PC-3 (cell line): ENCODE data around the gene GNAI2. TPM values are rescaled to one million over a fixed set of nuclear protein-coding genes. Genes with fewer than 3 reads are reported as not detected.

Experiments used
- ATAC-seq: fragments of 200-7000 bp; cut with Tn5 transposase; 2 replicates; pipeline ENCODE4 v1.9.1; 2020; ENCODE audit warnings: mild to moderate bottlenecking, moderate library complexity
- BruUV-seq: library from RNA; stranded (reverse); fragments of 400-500 nt; replicated peaks from 2 replicates; lab custom pipeline; 2021; lab: Mats Ljungman, UMichigan
- CTCF ChIA-PET: fragments of 300-600 bp; sonication (Branson Sonifier 250); formaldehyde crosslinking; loops from one replicate; lab custom pipeline; 2022; ENCODE audit warnings: antibody characterized with exemption; lab: Charles Lee
- POLR2A ChIA-PET: fragments of 300-600 bp; sonication (Branson Sonifier 250); formaldehyde crosslinking; loops from one replicate; lab custom pipeline; 2022; ENCODE audit warnings: antibody characterized with exemption; ENCODE audit not compliant: unreplicated experiment; lab: Charles Lee
- DNase-seq: peaks from one replicate; pipeline ENCODE4 v3.0.0-alpha.2; 2015
- H2AFZ ChIP-seq: fragments of 300-600 bp; sonication (generic); 2 replicates; pipeline ENCODE4 v1.6.0; 2016; ENCODE audit warnings: antibody characterized with exemption, low read length
- H3F3A ChIP-seq: fragments of 300-600 bp; sonication (generic); one replicate; pipeline ENCODE4 v1.6.0; 2017; ENCODE audit warnings: antibody characterized with exemption, low read length, control low read depth, mild to moderate bottlenecking; ENCODE audit not compliant: unreplicated experiment
- H3K27ac ChIP-seq: fragments of 300-600 bp; sonication (generic); 2 replicates; pipeline ENCODE4 v1.5.1; 2016; ENCODE audit warnings: mild to moderate bottlenecking, low read length
- H3K27me3 ChIP-seq: fragments of 300-600 bp; sonication (generic); 2 replicates; pipeline ENCODE4 v1.6.1; 2016; ENCODE audit warnings: low read length, mixed read lengths
- H3K36me3 ChIP-seq: fragments of 300-600 bp; sonication (generic); 2 replicates; pipeline ENCODE4 v1.6.1; 2016; ENCODE audit warnings: low read depth, mixed run types, low read length, mixed read lengths
- H3K4me1 ChIP-seq: fragments of 300-600 bp; sonication (generic); 2 replicates; pipeline ENCODE4 v1.5.1; 2016; ENCODE audit warnings: low read length; ENCODE audit not compliant: insufficient read depth
- H3K4me2 ChIP-seq: fragments of 300-600 bp; sonication (generic); 2 replicates; pipeline ENCODE4 v1.6.0; 2016; ENCODE audit warnings: low read length
- H3K4me3 ChIP-seq: fragments of 300-600 bp; sonication (generic); 2 replicates; pipeline ENCODE4 v1.5.1; 2016; ENCODE audit warnings: mild to moderate bottlenecking, low read length, mixed read lengths
- H3K79me2 ChIP-seq: fragments of 300-600 bp; sonication (generic); 2 replicates; pipeline ENCODE4 v1.6.1; 2017; ENCODE audit warnings: low read length, mixed read lengths
- H3K9ac ChIP-seq: fragments of 300-600 bp; sonication (generic); 2 replicates; pipeline ENCODE4 v1.6.0; 2016; ENCODE audit warnings: mild to moderate bottlenecking, low read length
- H3K9me2 ChIP-seq: fragments of 300-600 bp; sonication (generic); replicated peaks from 2 replicates; pipeline ENCODE4 v1.6.1; 2016; ENCODE audit warnings: mixed run types, low read length, mixed read lengths
- H3K9me3 ChIP-seq: fragments of 300-600 bp; sonication (generic); 2 replicates; pipeline ENCODE4 v1.6.1; 2016; ENCODE audit warnings: low read length, mixed read lengths
- H4K20me1 ChIP-seq: fragments of 300-600 bp; sonication (generic); 2 replicates; pipeline ENCODE4 v1.6.1; 2016; ENCODE audit warnings: low read length, mixed read lengths
- CTCF ChIP-seq: fragments of 300-600 bp; sonication (generic); conservative IDR thresholded peaks from 2 replicates; pipeline ENCODE4 v1.5.1; 2017; ENCODE audit warnings: antibody characterized with exemption, low read depth, mild to moderate bottlenecking, low read length
- EZH2 ChIP-seq: fragments of 300-600 bp; sonication (generic); IDR thresholded peaks from one replicate; pipeline ENCODE4 v1.6.1; 2017; ENCODE audit warnings: antibody characterized with exemption, mild to moderate bottlenecking, low read length; ENCODE audit not compliant: unreplicated experiment
- EZH2phosphoT487 ChIP-seq: fragments of 300-600 bp; sonication (generic); IDR thresholded peaks from 2 replicates; pipeline ENCODE4 v1.6.1; 2018; ENCODE audit warnings: mild to moderate bottlenecking, antibody characterized with exemption, low read length, borderline replicate concordance
- intact Hi-C: fragments of 100-400 bp; cut with micrococcal nuclease; formaldehyde crosslinking; loops from 2 replicates; pipeline ENCODE4 v1.9.0; 2023
- total RNA-seq: library from RNA; depleted of rRNA; stranded (reverse); fragments of >200 nt; gene quantifications from 2 replicates; pipeline ENCODE4 v1.2.3, GENCODE V29; 2014

Gene GNAI2
- total RNA-seq, 1 experiment from 2014 or later = 221 TPM

- Histone ChIP-seq H3K9me3 (no peaks in the 10 kb centered on the region), H3K4me2 (peak within 1 kb of the TSS; percentile 98), H3K36me3 (no peaks in the 10 kb centered on the region), H2AFZ (peak within 1 kb of the TSS; percentile 86), H3K4me3 (peak within 1 kb of the TSS; percentile 94), H3K9me2 (no peaks in the 10 kb centered on the region), H3K27me3 (no peaks in the 10 kb centered on the region), H3K4me1 (peaks cover 20% of the 10 kb centered on the region), H4K20me1 (no peaks in the 10 kb centered on the region), H3F3A (no peaks in the 10 kb centered on the region), H3K27ac (peak within 1 kb of the TSS; percentile 90), H3K9ac (peak within 1 kb of the TSS; percentile 93), H3K79me2 (peaks cover 14% of the 10 kb centered on the region)
- intact Hi-C loops = loop anchor here (1.0 to 2.0 kb wide), 3 partner anchors 18 to 64 kb away; no protein-coding TSS in a partner anchor
- CTCF ChIA-PET = interaction anchor here (0.7 to 1.6 kb wide), 4 partner anchors 23 to 52 kb away, joined by 4 to 7 read pairs (median 6); no protein-coding TSS in a partner anchor
- POLR2A ChIA-PET = interaction anchor here (0.6 to 1.8 kb wide), 4 partner anchors 10 to 52 kb away, joined by 3 to 12 read pairs (median 6); partner anchors contain the start of genes CYB561D2 and NPRL2
- ATAC-seq (peak; percentile 86), DNase-seq (peak; percentile 99)
- BruUV-seq = TSS peak; percentile 71
- TF ChIP-seq EZH2phosphoT487 = no peak
- no peak for TF ChIP-seq EZH2
- peak; percentile 36; the same call in 1 of the 2 replicates for TF ChIP-seq CTCF
Observed at GRCh38 chr3:50298836-50299637, 63.0 kb downstream of the GNAI2 start, which contains the start of the genes HYAL3 and NAA80. TSS of gene HYAL3 (minus strand) at chr3:50299405. CDS start at chr3:50295602, 3,803 bp downstream. TSS of gene NAA80 (minus strand) at chr3:50299405. CDS start at chr3:50297463, 1,942 bp downstream.

DNA sequence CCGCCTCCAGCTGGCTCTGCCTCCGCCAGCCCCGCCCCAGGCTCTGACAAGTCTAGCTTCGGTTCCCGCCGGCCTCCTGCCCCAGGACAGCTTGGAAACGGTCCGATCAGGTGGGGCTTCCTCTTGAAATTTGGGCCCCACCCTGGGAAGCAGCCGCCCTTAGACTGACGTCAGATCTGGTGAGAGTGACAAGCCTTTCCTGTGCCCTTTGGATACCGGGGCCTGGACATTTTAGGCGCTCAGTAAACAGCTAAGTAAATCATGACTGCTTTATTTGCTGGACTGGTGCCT lies 63.6 kb downstream of the GNAI2 start:
- Histone ChIP-seq H3K9me2 (no peaks in the 10 kb centered on the region), H3K4me2 (peak overlapping the region; percentile 71), H3K4me3 (peak overlapping the region; percentile 52), H3K79me2 (peaks cover 14% of the 10 kb centered on the region), H3K9me3 (no peaks in the 10 kb centered on the region), H3F3A (no peaks in the 10 kb centered on the region), H3K9ac (peak overlapping the region; percentile 81), H3K36me3 (no peaks in the 10 kb centered on the region), H3K27me3 (no peaks in the 10 kb centered on the region), H4K20me1 (no peaks in the 10 kb centered on the region), H3K4me1 (peaks cover 20% of the 10 kb centered on the region), H2AFZ (peak overlapping the region; percentile 57; the same call in 1 of the 2 replicates), H3K27ac (peak overlapping the region; percentile 90)
- ChIA-PET POLR2A (interaction anchor here (0.6 to 1.8 kb wide), 4 partner anchors 10 to 51 kb away, joined by 3 to 12 read pairs (median 6); partner anchors contain the start of genes CYB561D2 and NPRL2), CTCF (interaction anchor here (0.7 to 1.6 kb wide), 4 partner anchors 22 to 53 kb away, joined by 4 to 7 read pairs (median 6); no protein-coding TSS in a partner anchor)
- no peak for TF ChIP-seq EZH2
- no peak for ATAC-seq
- no peak for DNase-seq
- intact Hi-C loops = loop anchor here (1.0 to 2.0 kb wide), 3 partner anchors 18 to 65 kb away; no protein-coding TSS in a partner anchor
- no TSS peak for BruUV-seq
